HepG2 (cell line): ENCODE data around the gene TUT4. TPM values are rescaled to one million over a fixed set of nuclear protein-coding genes. Genes with fewer than 3 reads are reported as not detected.

Source experiments
- GATA4 ChIP-seq: sonication (generic); IDR thresholded peaks from 2 replicates; pipeline ENCODE4 v1.6.1; 2016; ENCODE audit warnings: antibody characterized with exemption, low read depth, borderline replicate concordance
- MED1 ChIP-seq: sonication (generic); formaldehyde crosslinking; IDR thresholded peaks from 2 replicates; pipeline ENCODE4 v1.4.0; 2020; ENCODE audit warnings: missing genetic modification reagents
- MED13 ChIP-seq: sonication (generic); formaldehyde crosslinking; IDR thresholded peaks from 2 replicates; pipeline ENCODE4 v1.5.0; 2020; ENCODE audit warnings: missing genetic modification reagents
- POLR2A ChIP-seq, 2 experiments: IDR thresholded peaks; 2 replicates each; pipeline ENCODE4 v1.6.1; 2011; ENCODE audit warnings: low read depth in 2 of 2, low read length in 2 of 2, mild to moderate bottlenecking in 1 of 2, moderate library complexity in 1 of 2; ENCODE audit not compliant: insufficient read depth in 1 of 2
- RARA ChIP-seq: IDR thresholded peaks from 2 replicates; pipeline ENCODE4 v1.6.1; 2016; ENCODE audit warnings: missing genetic modification reagents, missing compliant biosample characterization
- REL ChIP-seq: sonication (generic); formaldehyde crosslinking; conservative IDR thresholded peaks from 2 replicates; pipeline ENCODE4 v1.8.0; 2022; ENCODE audit warnings: mild to moderate bottlenecking, missing genetic modification reagents, moderate library complexity
- TBP ChIP-seq: sonication (generic); formaldehyde crosslinking; IDR thresholded peaks from 2 replicates; pipeline ENCODE4 v1.5.0; 2020; ENCODE audit warnings: missing genetic modification reagents
- ZFP82 ChIP-seq: sonication (generic); formaldehyde crosslinking; IDR thresholded peaks from 2 replicates; pipeline ENCODE4 v1.5.1; 2020; ENCODE audit warnings: mild to moderate bottlenecking, missing genetic modification reagents, borderline replicate concordance
- ZNF136 ChIP-seq: sonication (generic); formaldehyde crosslinking; IDR thresholded peaks from 2 replicates; pipeline ENCODE4 v1.8.1; 2022; ENCODE audit warnings: low read depth, mild to moderate bottlenecking, moderate library complexity, missing genetic modification reagents
- ZNF33A ChIP-seq: sonication (generic); formaldehyde crosslinking; IDR thresholded peaks from 2 replicates; pipeline ENCODE4 v1.5.1; 2020; ENCODE audit warnings: missing genetic modification reagents, mild to moderate bottlenecking, moderate library complexity, borderline replicate concordance
- ZNF720 ChIP-seq: sonication (generic); formaldehyde crosslinking; IDR thresholded peaks from 2 replicates; pipeline ENCODE4 v1.4.0; 2020; ENCODE audit warnings: missing genetic modification reagents
- ZSCAN20 ChIP-seq: sonication (generic); formaldehyde crosslinking; IDR thresholded peaks from 2 replicates; pipeline ENCODE4 v1.4.0; 2020; ENCODE audit warnings: missing genetic modification reagents, mild to moderate bottlenecking, borderline replicate concordance
- polyA plus RNA-seq, 8 experiments: library from polyadenylated mRNA; depleted of rRNA in 3 of 8; stranded (reverse) in 7 of 8; unstranded in 1 of 8; fragments of >200 nt; fragmentation: Illumina TruSeq in 4 of 8; extraction: Trizol in 4 of 8; gene quantifications; 2 replicates each; pipeline versions ENCODE4 v1.2.1 to v1.2.3, GENCODE V29; 2011 to 2016; ENCODE audit warnings: low read depth in 4 of 8, missing spikeins in 1 of 8, mixed read lengths in 1 of 8; ENCODE audit not compliant: insufficient read depth in 1 of 8
- total RNA-seq, 5 experiments: library from RNA; depleted of rRNA; stranded (reverse); fragments of >200 nt; fragmentation: Illumina TruSeq; extraction: Trizol; gene quantifications; 2 replicates each; pipeline ENCODE4 v1.2.3, GENCODE V29; 2016; ENCODE audit warnings: low read depth in 1 of 5
- TF ChIP-seq, protein P1 (sequence below): IDR thresholded peaks from 2 replicates; pipeline ENCODE4 v1.6.1; 2016; ENCODE audit warnings: low read depth, missing genetic modification reagents, missing compliant biosample characterization
- TF ChIP-seq, protein P2 (sequence below): sonication (generic); formaldehyde crosslinking; IDR thresholded peaks from 2 replicates; pipeline ENCODE4 v1.8.1; 2023; ENCODE audit warnings: mild to moderate bottlenecking, moderate library complexity, missing genetic modification reagents
- TF ChIP-seq, protein P3 (sequence below): sonication (generic); formaldehyde crosslinking; IDR thresholded peaks from 2 replicates; pipeline ENCODE4 v1.5.0; 2020; ENCODE audit warnings: missing genetic modification reagents
- TF ChIP-seq, protein P4 (sequence below): sonication (generic); formaldehyde crosslinking; IDR thresholded peaks from 2 replicates; pipeline ENCODE4 v1.8.1; 2023; ENCODE audit warnings: mild to moderate bottlenecking, missing genetic modification reagents
- TF ChIP-seq, protein P5 (sequence below): sonication (generic); formaldehyde crosslinking; IDR thresholded peaks from 2 replicates; pipeline ENCODE4 v1.8.0; 2022; ENCODE audit warnings: missing genetic modification reagents, mild to moderate bottlenecking, inconsistent platforms, borderline replicate concordance

Gene TUT4
- total and polyA plus RNA-seq, 2 of the 13 experiments (the other 11 are each of a cell fraction or from before 2014, with no cell fraction given), result 44.7 to 53.5 TPM

DNA sequence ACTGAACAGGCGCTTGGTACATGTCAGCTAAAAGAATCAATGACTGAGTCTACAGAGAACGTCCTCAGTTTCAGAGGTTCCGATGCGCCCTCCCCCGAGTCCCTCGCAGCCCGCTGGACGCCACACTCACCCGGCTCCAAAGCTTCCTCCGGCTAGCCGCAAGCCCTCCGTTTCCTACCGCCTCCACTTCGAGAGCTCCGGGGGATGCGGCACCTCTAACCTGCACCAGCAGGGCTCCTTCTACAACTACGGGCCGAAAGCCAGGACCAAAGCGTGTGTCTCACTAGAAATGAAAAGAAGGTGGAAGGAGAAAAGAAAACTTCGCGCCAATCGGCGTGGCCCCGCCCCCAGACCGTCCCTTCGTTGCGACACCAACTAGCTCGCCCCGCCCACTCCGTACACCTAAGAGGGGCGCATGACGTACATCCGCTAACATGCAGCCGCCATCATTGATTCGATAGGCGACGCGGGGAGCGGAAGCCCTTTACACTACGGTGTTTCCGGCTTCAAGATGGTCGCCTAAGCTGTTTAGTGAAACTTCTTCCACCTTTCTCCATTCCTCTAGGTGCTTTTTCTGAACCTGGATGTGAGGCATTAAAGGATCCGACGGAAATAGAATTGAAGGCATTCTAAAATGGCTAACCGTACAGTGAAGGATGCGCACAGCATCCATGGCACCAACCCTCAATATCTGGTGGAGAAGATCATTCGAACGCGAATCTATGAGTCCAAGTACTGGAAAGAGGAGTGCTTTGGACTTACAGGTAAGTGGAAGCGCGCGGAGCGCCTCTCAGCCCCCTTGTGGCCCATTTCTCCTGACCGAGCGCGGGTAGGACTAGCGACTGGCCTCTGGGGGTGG is 148.5 kb downstream of the TUT4 start, which contains the start of the genes ORC1 and PRPF38A (continued):
- TF ChIP-seq, protein P1, sequence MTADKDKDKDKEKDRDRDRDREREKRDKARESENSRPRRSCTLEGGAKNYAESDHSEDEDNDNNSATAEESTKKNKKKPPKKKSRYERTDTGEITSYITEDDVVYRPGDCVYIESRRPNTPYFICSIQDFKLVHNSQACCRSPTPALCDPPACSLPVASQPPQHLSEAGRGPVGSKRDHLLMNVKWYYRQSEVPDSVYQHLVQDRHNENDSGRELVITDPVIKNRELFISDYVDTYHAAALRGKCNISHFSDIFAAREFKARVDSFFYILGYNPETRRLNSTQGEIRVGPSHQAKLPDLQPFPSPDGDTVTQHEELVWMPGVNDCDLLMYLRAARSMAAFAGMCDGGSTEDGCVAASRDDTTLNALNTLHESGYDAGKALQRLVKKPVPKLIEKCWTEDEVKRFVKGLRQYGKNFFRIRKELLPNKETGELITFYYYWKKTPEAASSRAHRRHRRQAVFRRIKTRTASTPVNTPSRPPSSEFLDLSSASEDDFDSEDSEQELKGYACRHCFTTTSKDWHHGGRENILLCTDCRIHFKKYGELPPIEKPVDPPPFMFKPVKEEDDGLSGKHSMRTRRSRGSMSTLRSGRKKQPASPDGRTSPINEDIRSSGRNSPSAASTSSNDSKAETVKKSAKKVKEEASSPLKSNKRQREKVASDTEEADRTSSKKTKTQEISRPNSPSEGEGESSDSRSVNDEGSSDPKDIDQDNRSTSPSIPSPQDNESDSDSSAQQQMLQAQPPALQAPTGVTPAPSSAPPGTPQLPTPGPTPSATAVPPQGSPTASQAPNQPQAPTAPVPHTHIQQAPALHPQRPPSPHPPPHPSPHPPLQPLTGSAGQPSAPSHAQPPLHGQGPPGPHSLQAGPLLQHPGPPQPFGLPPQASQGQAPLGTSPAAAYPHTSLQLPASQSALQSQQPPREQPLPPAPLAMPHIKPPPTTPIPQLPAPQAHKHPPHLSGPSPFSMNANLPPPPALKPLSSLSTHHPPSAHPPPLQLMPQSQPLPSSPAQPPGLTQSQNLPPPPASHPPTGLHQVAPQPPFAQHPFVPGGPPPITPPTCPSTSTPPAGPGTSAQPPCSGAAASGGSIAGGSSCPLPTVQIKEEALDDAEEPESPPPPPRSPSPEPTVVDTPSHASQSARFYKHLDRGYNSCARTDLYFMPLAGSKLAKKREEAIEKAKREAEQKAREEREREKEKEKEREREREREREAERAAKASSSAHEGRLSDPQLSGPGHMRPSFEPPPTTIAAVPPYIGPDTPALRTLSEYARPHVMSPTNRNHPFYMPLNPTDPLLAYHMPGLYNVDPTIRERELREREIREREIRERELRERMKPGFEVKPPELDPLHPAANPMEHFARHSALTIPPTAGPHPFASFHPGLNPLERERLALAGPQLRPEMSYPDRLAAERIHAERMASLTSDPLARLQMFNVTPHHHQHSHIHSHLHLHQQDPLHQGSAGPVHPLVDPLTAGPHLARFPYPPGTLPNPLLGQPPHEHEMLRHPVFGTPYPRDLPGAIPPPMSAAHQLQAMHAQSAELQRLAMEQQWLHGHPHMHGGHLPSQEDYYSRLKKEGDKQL (CRISPR knock-in tag), result no peak
- TF ChIP-seq TBP (CRISPR knock-in tag) (no peak), RARA (CRISPR knock-in tag) (no peak), POLR2A (IDR thresholded peaks at IDR 0.05; ENCODE audit: insufficient read depth in 1 of 2, low read depth in 2 of 2, low read length in 2 of 2) (peak; percentile 86 to 94), ZNF136 (peak; percentile 91; the same call in 1 of the 2 replicates), GATA4 (no peak), ZNF33A (CRISPR knock-in tag) (no peak), MED13 (CRISPR knock-in tag) (no peak; the same call in 1 of the 2 replicates), ZNF720 (no peak), ZSCAN20 (CRISPR knock-in tag) (no peak), ZFP82 (CRISPR knock-in tag) (no peak), REL (CRISPR knock-in tag) (no peak), MED1 (peak; percentile 34; the same call in 1 of the 2 replicates)
- TF ChIP-seq, protein P2, sequence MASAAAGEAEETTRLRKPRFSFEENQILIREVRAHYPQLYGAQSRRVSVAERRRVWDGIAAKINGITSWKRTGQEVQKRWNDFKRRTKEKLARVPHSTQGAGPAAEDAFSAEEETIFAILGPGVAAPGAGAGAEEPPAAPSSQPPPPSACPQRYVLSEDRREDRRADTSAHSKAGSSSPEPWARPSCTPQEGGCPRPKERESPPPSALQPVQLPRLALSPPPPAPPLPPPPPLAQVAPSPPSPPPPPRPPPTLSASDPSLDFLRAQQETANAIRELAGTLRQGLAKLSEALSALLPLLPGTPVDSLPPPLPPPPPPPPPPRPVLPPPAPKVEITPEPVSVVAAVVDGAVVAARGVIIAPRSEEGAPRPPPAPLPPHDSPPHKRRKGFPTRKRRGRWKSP (CRISPR knock-in tag), result peak; percentile 85
- TF ChIP-seq, protein P3, sequence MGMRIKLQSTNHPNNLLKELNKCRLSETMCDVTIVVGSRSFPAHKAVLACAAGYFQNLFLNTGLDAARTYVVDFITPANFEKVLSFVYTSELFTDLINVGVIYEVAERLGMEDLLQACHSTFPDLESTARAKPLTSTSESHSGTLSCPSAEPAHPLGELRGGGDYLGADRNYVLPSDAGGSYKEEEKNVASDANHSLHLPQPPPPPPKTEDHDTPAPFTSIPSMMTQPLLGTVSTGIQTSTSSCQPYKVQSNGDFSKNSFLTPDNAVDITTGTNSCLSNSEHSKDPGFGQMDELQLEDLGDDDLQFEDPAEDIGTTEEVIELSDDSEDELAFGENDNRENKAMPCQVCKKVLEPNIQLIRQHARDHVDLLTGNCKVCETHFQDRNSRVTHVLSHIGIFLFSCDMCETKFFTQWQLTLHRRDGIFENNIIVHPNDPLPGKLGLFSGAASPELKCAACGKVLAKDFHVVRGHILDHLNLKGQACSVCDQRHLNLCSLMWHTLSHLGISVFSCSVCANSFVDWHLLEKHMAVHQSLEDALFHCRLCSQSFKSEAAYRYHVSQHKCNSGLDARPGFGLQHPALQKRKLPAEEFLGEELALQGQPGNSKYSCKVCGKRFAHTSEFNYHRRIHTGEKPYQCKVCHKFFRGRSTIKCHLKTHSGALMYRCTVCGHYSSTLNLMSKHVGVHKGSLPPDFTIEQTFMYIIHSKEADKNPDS, result no peak
- TF ChIP-seq, protein P4, sequence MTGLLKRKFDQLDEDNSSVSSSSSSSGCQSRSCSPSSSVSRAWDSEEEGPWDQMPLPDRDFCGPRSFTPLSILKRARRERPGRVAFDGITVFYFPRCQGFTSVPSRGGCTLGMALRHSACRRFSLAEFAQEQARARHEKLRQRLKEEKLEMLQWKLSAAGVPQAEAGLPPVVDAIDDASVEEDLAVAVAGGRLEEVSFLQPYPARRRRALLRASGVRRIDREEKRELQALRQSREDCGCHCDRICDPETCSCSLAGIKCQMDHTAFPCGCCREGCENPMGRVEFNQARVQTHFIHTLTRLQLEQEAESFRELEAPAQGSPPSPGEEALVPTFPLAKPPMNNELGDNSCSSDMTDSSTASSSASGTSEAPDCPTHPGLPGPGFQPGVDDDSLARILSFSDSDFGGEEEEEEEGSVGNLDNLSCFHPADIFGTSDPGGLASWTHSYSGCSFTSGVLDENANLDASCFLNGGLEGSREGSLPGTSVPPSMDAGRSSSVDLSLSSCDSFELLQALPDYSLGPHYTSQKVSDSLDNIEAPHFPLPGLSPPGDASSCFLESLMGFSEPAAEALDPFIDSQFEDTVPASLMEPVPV (CRISPR knock-in tag), result no peak
- TF ChIP-seq, protein P5, sequence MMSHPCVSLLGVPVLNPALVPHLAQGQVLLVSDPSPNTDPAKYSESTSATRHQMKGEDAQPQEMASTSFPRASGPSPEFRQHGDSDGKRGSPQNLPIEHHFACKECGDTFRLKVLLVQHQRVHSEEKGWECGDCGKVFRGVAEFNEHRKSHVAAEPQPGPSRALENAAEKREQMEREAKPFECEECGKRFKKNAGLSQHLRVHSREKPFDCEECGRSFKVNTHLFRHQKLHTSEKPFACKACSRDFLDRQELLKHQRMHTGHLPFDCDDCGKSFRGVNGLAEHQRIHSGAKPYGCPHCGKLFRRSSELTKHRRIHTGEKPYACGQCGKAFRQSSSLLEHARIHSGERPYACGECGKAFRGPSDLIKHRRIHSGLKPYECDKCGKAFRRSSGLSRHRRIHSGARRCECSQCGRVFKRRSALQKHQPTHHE (CRISPR knock-in tag), result peak; percentile 69; the same call in 1 of the 2 replicates
